Measurements from ENCODE around the gene TMEM51. TPM values are rescaled to one million over a fixed set of nuclear protein-coding genes. Genes with fewer than 3 reads are reported as not detected.

Gene TMEM51
- total and polyA plus RNA-seq, 10 of the 15 experiments (the other 5 are each of a cell fraction or from before 2014, with no cell fraction given), result 0.55 to 4.8 (median 3.1) TPM

GRCh38 chr1:15103906-15104305 lies 49.6 kb upstream of the TMEM51 start:
- SMC1A ChIA-PET (ENCODE audit: uncharacterized antibody, unreplicated experiment), result interaction anchor here (0.6 kb wide), 1 partner anchor 261 kb away, joined by 3 read pairs; no protein-coding TSS in a partner anchor
- in situ Hi-C loops (cut with MboI), result no loop called here
- CTCF ChIA-PET, result no interaction called here

More at GRCh38 chr1:15103906-15104305, 49.6 kb upstream of the TMEM51 start:
- POLR2A ChIA-PET, result no interaction called here
- H3K36me3 ChIP-seq (ENCODE audit: control insufficient read depth in 2 of 2, insufficient read depth in 2 of 2, low read length in 1 of 2), result no peaks in the 10 kb centered on the region
- RAD21 ChIA-PET (ENCODE audit: unreplicated experiment), result no interaction called here
- no peak overlapping the region for H2AFZ ChIP-seq (ENCODE audit: control insufficient read depth, low read depth, low read length)
- BruUV-seq (replicated peaks), result no TSS peak
- H3K9ac ChIP-seq (ENCODE audit: control insufficient read depth, insufficient read depth, low read length), result no peak overlapping the region
- intact Hi-C loops (cut with micrococcal nuclease; ENCODE audit: unreplicated experiment), result loop anchor here (5.0 to 10.0 kb wide), 2 partner anchors 179 to 327 kb away; no protein-coding TSS in a partner anchor
- DNase-seq (ENCODE audit: low read depth, low spot score) (no peak), ATAC-seq (no peak), FAIRE-seq (no peak)
- H3K79me2 ChIP-seq (ENCODE audit: control insufficient read depth, insufficient read depth, low read length), result no peaks in the 10 kb centered on the region
- H4K20me1 ChIP-seq (ENCODE audit: control insufficient read depth, insufficient read depth), result no peaks in the 10 kb centered on the region
- no peak overlapping the region for H3K27ac ChIP-seq (ENCODE audit: control insufficient read depth, insufficient read depth)
- TF ChIP-seq BCL11A (IDR thresholded peaks at IDR 0.05; ENCODE audit: low read depth, low read length) (no peak), PAX8 (IDR thresholded peaks at IDR 0.05) (no peak), SMARCA5 (IDR thresholded peaks at IDR 0.05) (no peak), RB1 (IDR thresholded peaks at IDR 0.05; ENCODE audit: borderline replicate concordance) (no peak), ZZZ3 (IDR thresholded peaks at IDR 0.05; ENCODE audit: control insufficient read depth, insufficient read length, low read depth) (no peak), SREBF1 (IDR thresholded peaks at IDR 0.05; ENCODE audit: low read length) (no peak), SUZ12 (IDR thresholded peaks at IDR 0.05; ENCODE audit: unreplicated experiment) (no peak), HSF1 (IDR thresholded peaks at IDR 0.05; ENCODE audit: low read depth, low read length) (no peak), ZNF217 (IDR thresholded peaks at IDR 0.05) (no peak), TAF1 (IDR thresholded peaks at IDR 0.05; ENCODE audit: borderline replicate concordance, low read depth, low read length) (no peak), NR2F1 (conservative IDR thresholded peaks at IDR 0.05) (no peak), BMI1 (IDR thresholded peaks at IDR 0.05; ENCODE audit: borderline replicate concordance) (no peak), ZBTB33 (IDR thresholded peaks at IDR 0.05) (no peak), ATF3 (IDR thresholded peaks at IDR 0.05; ENCODE audit: borderline replicate concordance, extremely low read depth, low read depth, low read length) (no peak)
- no peaks in the 10 kb centered on the region; the same call in 2 of the 3 replicates for H3K9me3 ChIP-seq (replicated peaks; ENCODE audit: control insufficient read depth, insufficient read depth, low read length)
- WGBS (ENCODE audit: insufficient coverage, insufficient replicate concordance, low lambda C conversion rate, missing lambda C conversion rate), result 51% methylated on average over 10 of the region's 10 CpGs
- H3K4me1 ChIP-seq (ENCODE audit: control insufficient read depth, insufficient read depth, low read length), result no peaks in the 10 kb centered on the region; the same call in 1 of the 2 replicates
- H3K27me3 ChIP-seq (replicated peaks in 1 of 2; ENCODE audit: control insufficient read depth in 2 of 2, insufficient read depth in 2 of 2, low read length in 1 of 2), result peaks cover 2% of the 10 kb centered on the region in 2 experiments; a peak in 2 of 4 replicates
- no peak overlapping the region for H3K4me3 ChIP-seq
- no peak overlapping the region for H3K4me2 ChIP-seq (ENCODE audit: control insufficient read depth, insufficient read depth)

Measured in GM12878 (cell line).